H9 (cell line): ENCODE measurements around the gene KIF13A. TPM values are rescaled to one million over a fixed set of nuclear protein-coding genes. Genes with fewer than 3 reads are reported as not detected.

Experiments used
- DNase-seq: peaks from one replicate; pipeline ENCODE4 v3.0.0-alpha.2; 2017
- H2AFZ ChIP-seq: one replicate; pipeline ENCODE4 v1.6.1; 2013; ENCODE audit warnings: mild to moderate bottlenecking, low read length, control low read depth, moderate library complexity
- H2AK5ac ChIP-seq: 2 replicates; pipeline ENCODE4 v1.6.1; 2013; ENCODE audit warnings: low read length, control low read depth, mixed read lengths; ENCODE audit not compliant: insufficient read length
- H2BK120ac ChIP-seq: one replicate; pipeline ENCODE4 v1.6.1; 2013; ENCODE audit warnings: low read depth, mild to moderate bottlenecking, low read length, control low read depth, inconsistent platforms; ENCODE audit not compliant: poor library complexity, severe bottlenecking
- H2BK12ac ChIP-seq: 2 replicates; pipeline ENCODE4 v1.6.1; 2013; ENCODE audit warnings: low read length, control low read depth, mixed read lengths, low read depth; ENCODE audit not compliant: insufficient read length
- H2BK15ac ChIP-seq: 2 replicates; pipeline ENCODE4 v1.6.1; 2013; ENCODE audit warnings: low read depth, low read length, control low read depth
- H2BK20ac ChIP-seq: one replicate; pipeline ENCODE4 v1.6.1; 2013; ENCODE audit warnings: low read depth, mild to moderate bottlenecking, low read length, control low read depth, inconsistent platforms; ENCODE audit not compliant: poor library complexity, severe bottlenecking
- H2BK5ac ChIP-seq: 2 replicates; pipeline ENCODE4 v1.6.1; 2013; ENCODE audit warnings: low read length, control low read depth, mixed read lengths; ENCODE audit not compliant: insufficient read length
- H3K14ac ChIP-seq: 2 replicates; pipeline ENCODE4 v1.6.1; 2013; ENCODE audit warnings: low read length, control low read depth; ENCODE audit not compliant: insufficient read depth
- H3K18ac ChIP-seq: 2 replicates; pipeline ENCODE4 v1.6.1; 2013; ENCODE audit warnings: low read depth, mild to moderate bottlenecking, mixed read lengths, low read length, control low read depth; ENCODE audit not compliant: insufficient read length
- H3K23ac ChIP-seq: 2 replicates; pipeline ENCODE4 v1.6.1; 2013; ENCODE audit warnings: low read length, control low read depth, mixed read lengths, low read depth; ENCODE audit not compliant: insufficient read length
- H3K23me2 ChIP-seq: 2 replicates; pipeline ENCODE4 v1.6.1; 2013; ENCODE audit warnings: low read depth, mild to moderate bottlenecking, mixed read lengths, low read length, control low read depth; ENCODE audit not compliant: insufficient read length, poor library complexity, severe bottlenecking
- H3K27ac ChIP-seq: 2 replicates; pipeline ENCODE4 v1.5.1; 2013; ENCODE audit warnings: low read length, control low read depth, mixed read lengths, low read depth; ENCODE audit not compliant: insufficient read length
- H3K27me3 ChIP-seq: 2 replicates; pipeline ENCODE4 v1.6.1; 2013; ENCODE audit warnings: low read length, control low read depth, inconsistent platforms; ENCODE audit not compliant: insufficient read depth
- H3K4ac ChIP-seq: 2 replicates; pipeline ENCODE4 v1.6.1; 2013; ENCODE audit warnings: low read depth, mild to moderate bottlenecking, control low read depth, inconsistent platforms, low read length, moderate library complexity
- H3K4me1 ChIP-seq: 2 replicates; pipeline ENCODE4 v1.6.1; 2013; ENCODE audit warnings: low read length, control low read depth, inconsistent platforms; ENCODE audit not compliant: insufficient read depth
- H3K4me2 ChIP-seq: 2 replicates; pipeline ENCODE4 v1.6.1; 2013; ENCODE audit warnings: low read length, control low read depth, mixed read lengths; ENCODE audit not compliant: insufficient read length, insufficient read depth
- H3K56ac ChIP-seq: 2 replicates; pipeline ENCODE4 v1.6.1; 2013; ENCODE audit warnings: low read depth, mild to moderate bottlenecking, mixed read lengths, low read length, control low read depth; ENCODE audit not compliant: insufficient read length
- H3K79me1 ChIP-seq: 2 replicates; pipeline ENCODE4 v1.6.1; 2013; ENCODE audit warnings: low read depth, mild to moderate bottlenecking, moderate library complexity, low read length, control low read depth, inconsistent platforms; ENCODE audit not compliant: insufficient read depth, poor library complexity, severe bottlenecking
- H3K79me2 ChIP-seq: 2 replicates; pipeline ENCODE4 v1.6.1; 2013; ENCODE audit warnings: low read length, control low read depth, inconsistent platforms; ENCODE audit not compliant: insufficient read depth
- H3K9ac ChIP-seq: 2 replicates; pipeline ENCODE4 v1.6.1; 2013; ENCODE audit warnings: low read length, control low read depth, mixed read lengths; ENCODE audit not compliant: insufficient read length; ENCODE audit errors: extremely low read depth
- H3K9me3 ChIP-seq: one replicate; pipeline ENCODE4 v1.6.1; 2013; ENCODE audit warnings: low read depth, low read length, inconsistent platforms; ENCODE audit not compliant: control insufficient read depth
- H3T11ph ChIP-seq: one replicate; pipeline ENCODE4 v1.6.1; 2013; ENCODE audit warnings: mild to moderate bottlenecking, low read length, control low read depth, inconsistent platforms
- H4K20me1 ChIP-seq: one replicate; pipeline ENCODE4 v1.6.1; 2013; ENCODE audit not compliant: control insufficient read depth, insufficient read length, insufficient read depth
- H4K5ac ChIP-seq: 2 replicates; pipeline ENCODE4 v1.6.1; 2013; ENCODE audit warnings: low read depth, mild to moderate bottlenecking, mixed read lengths, low read length, control low read depth; ENCODE audit not compliant: insufficient read length
- H4K8ac ChIP-seq: replicated peaks from 2 replicates; pipeline ENCODE4 v1.6.1; 2013; ENCODE audit warnings: low read length, control low read depth, mixed read lengths, low read depth; ENCODE audit not compliant: insufficient read length
- H4K91ac ChIP-seq: 2 replicates; pipeline ENCODE4 v1.6.1; 2013; ENCODE audit warnings: low read depth, mild to moderate bottlenecking, moderate library complexity, mixed read lengths, low read length, control low read depth; ENCODE audit not compliant: insufficient read length
- H3K27ac Mint-ChIP-seq, 3 experiments: 2 replicates in 2 of 3; 3 replicates in 1 of 3; pipeline ENCODE4 v1.8.0; 2020 to 2021; ENCODE audit warnings: mixed read lengths in 3 of 3, mild to moderate bottlenecking in 1 of 3, moderate library complexity in 1 of 3
- H3K27me3 Mint-ChIP-seq: 2 replicates; pipeline ENCODE4 v1.8.0; 2021; ENCODE audit warnings: low read depth, mild to moderate bottlenecking, moderate library complexity, mixed read lengths
- H3K36me3 Mint-ChIP-seq, 3 experiments: 2 replicates in 2 of 3; 3 replicates in 1 of 3; pipeline ENCODE4 v1.8.0; 2020 to 2021; ENCODE audit warnings: low read depth in 3 of 3, mixed read lengths in 3 of 3; ENCODE audit not compliant: insufficient read depth in 1 of 3
- H3K4me1 Mint-ChIP-seq, 2 experiments: 2 replicates each; pipeline ENCODE4 v1.8.0; 2020; ENCODE audit warnings: mixed read lengths in 2 of 2
- H3K4me3 Mint-ChIP-seq, 2 experiments: 2 replicates in 1 of 2; 3 replicates in 1 of 2; pipeline ENCODE4 v1.8.0; 2020 to 2021; ENCODE audit warnings: mild to moderate bottlenecking in 2 of 2, mixed read lengths in 2 of 2, moderate library complexity in 1 of 2
- H3K9me3 Mint-ChIP-seq, 2 experiments: 2 replicates in 1 of 2; 3 replicates in 1 of 2; pipeline ENCODE4 v1.8.0; 2020; ENCODE audit warnings: mild to moderate bottlenecking in 2 of 2, mixed read lengths in 2 of 2, moderate library complexity in 1 of 2
- CTCF ChIP-seq: fragments of 200-600 bp; sonication (generic); conservative IDR thresholded peaks from 3 replicates; pipeline ENCODE4 v1.8.0; 2021; ENCODE audit warnings: antibody characterized with exemption, mild to moderate bottlenecking
- WGBS: extraction: QIAGEN DNeasy Blood & Tissue Kit; methylation state at CpG from one replicate; pipeline ENCODE4 v1.1.7; 2013; ENCODE audit warnings: missing lambda C conversion rate, low lambda C conversion rate, mixed read lengths; ENCODE audit not compliant: insufficient read length; ENCODE audit errors: extremely low coverage; 5-methylcytosine and 5-hydroxymethylcytosine counted together
- total RNA-seq: library from RNA; stranded (reverse); gene quantifications from 2 replicates; pipeline ENCODE4 v1.2.1, GENCODE V29; 2021

The KIF13A gene
- total RNA-seq, 1 experiment from 2014 or later, result 38.2 TPM

GRCh38 chr6:17968876-17969275, 18.6 kb downstream of the KIF13A start:
- Histone ChIP-seq H3K27me3 (no peaks in the 10 kb centered on the region), H3K27ac (no peak overlapping the region), H2BK20ac (no peak overlapping the region), H3K4me1 (peaks cover 5% of the 10 kb centered on the region; the same call in 1 of the 2 replicates), H2BK15ac (no peak overlapping the region), H3K79me1 (peaks cover 3% of the 10 kb centered on the region), H3K9ac (no peak overlapping the region), H4K20me1 (no peaks in the 10 kb centered on the region), H2BK12ac (no peak overlapping the region), H3K79me2 (peaks cover 4% of the 10 kb centered on the region; the same call in 1 of the 2 replicates), H3K4ac (no peak overlapping the region), H4K5ac (no peak overlapping the region), H3T11ph (no peak overlapping the region), H4K91ac (no peak overlapping the region), H3K9me3 (no peaks in the 10 kb centered on the region), H3K14ac (no peak overlapping the region), H2BK5ac (no peak overlapping the region), H3K18ac (no peak overlapping the region), H4K8ac (no peak overlapping the region), H3K56ac (no peak overlapping the region), H3K23me2 (no peaks in the 10 kb centered on the region), H3K4me2 (no peak overlapping the region), H2AFZ (no peak overlapping the region), H2BK120ac (no peak overlapping the region), H2AK5ac (no peak overlapping the region), H3K23ac (no peak overlapping the region)
- Mint-ChIP-seq H3K4me1 (peaks cover 40 to 47% of the 10 kb centered on the region in 2 experiments), H3K27ac (peak overlapping the region in 2 of 3 experiments; percentile 62; a peak in 1 of 7 replicates), H3K4me3 (no peak overlapping the region), H3K9me3 (no peaks in the 10 kb centered on the region), H3K27me3 (no peaks in the 10 kb centered on the region), H3K36me3 (no peaks in the 10 kb centered on the region)
- WGBS, result no CpG with 5 or more reads among the region's 2 CpGs
- no peak for TF ChIP-seq CTCF
- no peak for DNase-seq
